ENCODE measurements around the gene NRG2. TPM values are rescaled to one million over a fixed set of nuclear protein-coding genes. Genes with fewer than 3 reads are reported as not detected.

NRG2 gene
- total RNA-seq, 1 experiment from 2014 or later, result 0.06 TPM

DNA sequence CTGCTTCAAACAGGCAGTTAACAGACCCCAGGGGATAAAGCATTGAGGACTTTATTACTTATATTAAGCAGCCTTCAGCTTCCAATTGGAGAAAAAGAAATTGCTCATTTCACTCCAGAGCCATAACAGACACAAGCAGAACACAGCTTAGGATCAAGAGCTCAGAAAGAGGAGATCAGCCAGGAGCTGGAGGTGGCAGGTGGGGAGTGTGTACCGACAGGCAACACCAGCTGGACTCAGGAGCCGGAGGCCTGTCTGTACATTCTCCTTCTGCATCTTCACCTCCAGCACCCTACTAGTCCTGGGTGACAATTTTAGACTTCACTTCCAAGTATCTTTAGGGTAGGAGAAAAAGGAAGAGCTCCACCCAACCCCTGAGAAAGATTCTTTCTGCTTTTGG is 35.8 kb downstream of the NRG2 start:
- DNase-seq, result no peak
- peaks cover 6% of the 10 kb centered on the region for H3K27me3 ChIP-seq
- H3K36me3 ChIP-seq, result no peaks in the 10 kb centered on the region
- H3K4me1 ChIP-seq, result no peaks in the 10 kb centered on the region
- no peak overlapping the region for H3K27ac ChIP-seq
- no peak overlapping the region for H3K4me3 ChIP-seq
- no peaks in the 10 kb centered on the region for H3K9me3 ChIP-seq (replicated peaks)

DNA sequence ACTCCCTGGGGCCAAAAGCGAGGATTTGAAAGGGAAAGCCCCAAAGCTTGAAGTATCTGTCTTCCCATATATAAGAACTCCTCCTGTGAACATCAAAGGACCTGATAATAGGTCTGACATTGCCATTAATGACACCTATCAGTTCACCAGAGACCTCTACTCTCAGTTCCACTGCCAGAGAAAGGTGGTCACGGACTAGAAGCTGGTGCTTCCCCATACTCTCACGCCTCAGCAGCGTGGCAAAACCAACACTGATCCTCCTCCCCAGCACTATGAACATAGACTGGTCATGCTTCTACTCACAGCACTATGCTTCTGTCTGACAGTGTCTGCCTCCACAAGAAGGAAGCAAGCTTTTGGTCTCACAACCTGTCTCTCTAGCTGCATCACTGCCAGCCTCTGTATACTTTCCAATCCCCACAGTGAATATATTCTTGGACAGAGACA is 37.9 kb downstream of the NRG2 start:
- H3K9me3 ChIP-seq (replicated peaks), result no peaks in the 10 kb centered on the region
- DNase-seq, result no peak
- H3K36me3 ChIP-seq, result no peaks in the 10 kb centered on the region
- no peak overlapping the region for H3K4me3 ChIP-seq
- H3K27ac ChIP-seq, result no peak overlapping the region
- no peaks in the 10 kb centered on the region for H3K4me1 ChIP-seq
- peaks cover 10% of the 10 kb centered on the region for H3K27me3 ChIP-seq

GRCh38 chr5:140004174-140004573 is 38.9 kb downstream of the NRG2 start:
- H3K27me3 ChIP-seq, result peaks cover 10% of the 10 kb centered on the region
- no peak for DNase-seq

GRCh38 chr5:140003519-140003918 is 39.6 kb downstream of the NRG2 start:
- H3K9me3 ChIP-seq (replicated peaks), result no peaks in the 10 kb centered on the region
- H3K4me1 ChIP-seq, result no peaks in the 10 kb centered on the region
- peaks cover 10% of the 10 kb centered on the region for H3K27me3 ChIP-seq
- DNase-seq, result no peak
- no peak overlapping the region for H3K4me3 ChIP-seq
- H3K36me3 ChIP-seq, result no peaks in the 10 kb centered on the region
- H3K27ac ChIP-seq, result no peak overlapping the region

More at GRCh38 chr5:140004174-140004573, 38.9 kb downstream of the NRG2 start:
- Histone ChIP-seq H3K27ac (no peak overlapping the region), H3K9me3 (replicated peaks) (no peaks in the 10 kb centered on the region), H3K36me3 (no peaks in the 10 kb centered on the region), H3K4me3 (no peak overlapping the region), H3K4me1 (no peaks in the 10 kb centered on the region)

GRCh38 chr5:140000332-140000731 is 42.8 kb downstream of the NRG2 start:
- Histone ChIP-seq H3K27me3 (peaks cover 16% of the 10 kb centered on the region; the same call in 1 of the 2 replicates), H3K9me3 (replicated peaks) (no peaks in the 10 kb centered on the region), H3K4me3 (no peak overlapping the region), H3K4me1 (no peaks in the 10 kb centered on the region), H3K36me3 (no peaks in the 10 kb centered on the region), H3K27ac (no peak overlapping the region)
- no peak for DNase-seq

DNA sequence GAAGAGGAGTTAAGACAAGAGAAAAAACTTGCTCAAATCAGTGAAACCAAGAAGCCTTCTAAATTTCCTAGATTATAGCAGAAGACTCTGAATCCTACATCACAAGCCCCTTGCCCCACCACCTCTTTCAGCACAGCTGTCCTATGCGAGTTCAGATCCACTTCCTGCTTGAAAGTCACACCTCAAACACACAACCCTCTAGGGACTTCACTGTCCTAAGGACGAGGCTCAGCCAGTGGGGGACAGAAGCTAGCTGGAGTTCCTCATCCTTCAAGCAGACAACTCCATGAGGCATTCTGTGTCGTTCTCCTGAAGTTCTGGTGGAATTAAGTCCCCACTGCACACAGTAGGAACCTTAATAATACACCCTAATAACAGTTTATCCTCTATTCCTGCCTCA is 44.3 kb downstream of the NRG2 start:
- no peak for DNase-seq

GRCh38 chr5:139997276-139997675 is 45.8 kb downstream of the NRG2 start:
- H3K27me3 ChIP-seq, result peaks cover 14% of the 10 kb centered on the region; the same call in 1 of the 2 replicates

More for the DNA sequence above, 44.3 kb downstream of the NRG2 start:
- H3K36me3 ChIP-seq, result no peaks in the 10 kb centered on the region
- no peak overlapping the region for H3K4me3 ChIP-seq
- no peaks in the 10 kb centered on the region for H3K9me3 ChIP-seq (replicated peaks)
- H3K4me1 ChIP-seq, result no peaks in the 10 kb centered on the region
- peaks cover 16% of the 10 kb centered on the region; the same call in 1 of the 2 replicates for H3K27me3 ChIP-seq
- H3K27ac ChIP-seq, result no peak overlapping the region

DNA sequence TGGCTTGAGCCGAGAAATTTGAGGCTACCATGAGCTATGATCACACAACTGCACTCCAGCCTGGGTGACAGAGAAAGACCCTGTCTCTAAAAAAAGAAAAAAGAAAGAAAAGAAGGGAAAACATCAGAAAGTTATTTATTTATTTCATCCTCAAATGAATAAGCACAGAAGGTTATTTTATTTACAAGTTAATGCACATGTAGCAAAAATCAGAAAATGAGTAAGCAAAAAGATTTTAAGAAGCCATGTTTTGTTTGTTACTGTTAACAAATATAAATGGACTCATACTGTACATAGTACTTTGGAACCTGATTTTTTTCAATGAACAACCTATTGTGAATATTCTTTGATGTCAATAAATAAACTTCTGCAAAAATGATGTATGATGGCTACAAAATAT is 47.2 kb downstream of the NRG2 start:
- no peak for DNase-seq
- no peaks in the 10 kb centered on the region for H3K36me3 ChIP-seq
- no peak overlapping the region for H3K4me3 ChIP-seq
- H3K27me3 ChIP-seq, result peaks cover 19% of the 10 kb centered on the region; the same call in 1 of the 2 replicates
- no peak overlapping the region for H3K27ac ChIP-seq
- H3K9me3 ChIP-seq (replicated peaks), result no peaks in the 10 kb centered on the region
- no peaks in the 10 kb centered on the region for H3K4me1 ChIP-seq

More at GRCh38 chr5:139997276-139997675, 45.8 kb downstream of the NRG2 start:
- Histone ChIP-seq H3K9me3 (replicated peaks) (no peaks in the 10 kb centered on the region), H3K27ac (no peak overlapping the region), H3K4me1 (no peaks in the 10 kb centered on the region), H3K36me3 (no peaks in the 10 kb centered on the region), H3K4me3 (no peak overlapping the region)
- DNase-seq, result no peak

DNA sequence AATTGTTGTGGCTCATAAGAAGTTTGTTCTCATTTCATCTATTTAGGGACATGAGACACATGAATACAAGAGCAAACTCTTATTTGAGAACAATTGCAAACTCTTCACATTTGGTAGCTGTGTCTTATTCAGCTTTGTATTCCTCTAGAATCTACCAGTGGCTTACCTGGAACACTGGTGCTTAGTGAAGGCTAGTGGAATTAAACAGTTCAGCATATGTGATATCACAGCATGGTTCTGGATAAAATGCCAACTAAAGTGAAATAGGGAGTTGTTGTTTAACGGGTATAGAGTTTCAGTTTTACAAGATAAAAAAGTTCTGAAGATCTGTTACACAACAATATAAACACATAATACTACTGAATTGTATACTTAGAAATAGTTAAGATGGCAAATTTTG is 48.9 kb downstream of the NRG2 start:
- DNase-seq, result no peak
- Histone ChIP-seq H3K4me3 (no peak overlapping the region), H3K27me3 (peaks cover 17% of the 10 kb centered on the region; the same call in 1 of the 2 replicates)

GRCh38 chr5:139985733-139986132 is 57.4 kb downstream of the NRG2 start:
- no peaks in the 10 kb centered on the region for H3K36me3 ChIP-seq
- DNase-seq, result peak in 1 of 2 experiments; percentile 12

More for the DNA sequence above, 48.9 kb downstream of the NRG2 start:
- Histone ChIP-seq H3K4me1 (no peaks in the 10 kb centered on the region), H3K9me3 (replicated peaks) (no peaks in the 10 kb centered on the region), H3K27ac (no peak overlapping the region), H3K36me3 (no peaks in the 10 kb centered on the region)

GRCh38 chr5:139985290-139985689 is 57.8 kb downstream of the NRG2 start:
- no peaks in the 10 kb centered on the region for H3K36me3 ChIP-seq
- no peak for DNase-seq
- H3K4me3 ChIP-seq, result no peak overlapping the region
- H3K4me1 ChIP-seq, result no peaks in the 10 kb centered on the region
- peaks cover 10% of the 10 kb centered on the region; the same call in 1 of the 2 replicates for H3K27me3 ChIP-seq
- no peak overlapping the region for H3K27ac ChIP-seq
- no peaks in the 10 kb centered on the region for H3K9me3 ChIP-seq (replicated peaks)

More at GRCh38 chr5:139985733-139986132, 57.4 kb downstream of the NRG2 start:
- no peaks in the 10 kb centered on the region for H3K4me1 ChIP-seq
- no peak overlapping the region for H3K27ac ChIP-seq
- H3K4me3 ChIP-seq, result no peak overlapping the region
- H3K9me3 ChIP-seq (replicated peaks), result no peaks in the 10 kb centered on the region
- peaks cover 10% of the 10 kb centered on the region; the same call in 1 of the 2 replicates for H3K27me3 ChIP-seq

DNA sequence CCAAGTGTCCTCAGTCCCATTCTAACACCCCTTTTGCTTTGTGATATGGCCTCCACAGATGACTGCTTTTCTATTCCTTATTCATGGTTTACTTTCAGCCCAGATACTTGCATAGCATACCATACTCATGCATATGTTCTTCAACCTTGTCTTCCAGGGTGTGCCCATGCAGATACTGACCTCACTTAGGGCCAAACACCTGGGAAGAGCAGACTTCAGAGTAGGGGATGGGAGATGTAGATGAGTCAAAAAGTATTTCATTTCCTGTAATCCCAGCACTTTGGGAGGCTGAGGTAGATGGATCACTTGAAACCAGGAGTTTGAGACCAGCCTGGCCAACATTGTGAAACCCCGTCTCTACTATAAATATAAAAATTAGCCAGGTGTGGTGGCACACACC is 58.3 kb downstream of the NRG2 start:
- H3K4me3 ChIP-seq, result no peak overlapping the region
- H3K27me3 ChIP-seq, result peaks cover 10% of the 10 kb centered on the region; the same call in 1 of the 2 replicates
- no peaks in the 10 kb centered on the region for H3K4me1 ChIP-seq
- H3K27ac ChIP-seq, result no peak overlapping the region
- DNase-seq, result no peak
- no peaks in the 10 kb centered on the region for H3K9me3 ChIP-seq (replicated peaks)
- H3K36me3 ChIP-seq, result no peaks in the 10 kb centered on the region

GRCh38 chr5:139982975-139983240 is 60.2 kb downstream of the NRG2 start:
- H3K27ac ChIP-seq, result no peak overlapping the region

GRCh38 chr5:139982157-139982974 is 60.7 kb downstream of the NRG2 start:
- peaks cover 10% of the 10 kb centered on the region; the same call in 1 of the 2 replicates for H3K27me3 ChIP-seq
- H3K4me3 ChIP-seq, result no peak overlapping the region
- DNase-seq, result peak in 1 of 2 experiments; percentile 25
- H3K4me1 ChIP-seq, result no peaks in the 10 kb centered on the region
- no peaks in the 10 kb centered on the region for H3K36me3 ChIP-seq
- peaks cover 5% of the 10 kb centered on the region; the same call in 1 of the 2 replicates for H3K9me3 ChIP-seq (replicated peaks)
- no peak overlapping the region for H3K27ac ChIP-seq

More at GRCh38 chr5:139982975-139983240, 60.2 kb downstream of the NRG2 start:
- H3K4me3 ChIP-seq, result no peak overlapping the region
- no peaks in the 10 kb centered on the region for H3K4me1 ChIP-seq
- peaks cover 4% of the 10 kb centered on the region; the same call in 1 of the 2 replicates for H3K9me3 ChIP-seq (replicated peaks)
- no peaks in the 10 kb centered on the region for H3K36me3 ChIP-seq
- DNase-seq, result no peak
- H3K27me3 ChIP-seq, result peaks cover 10% of the 10 kb centered on the region; the same call in 1 of the 2 replicates

DNA sequence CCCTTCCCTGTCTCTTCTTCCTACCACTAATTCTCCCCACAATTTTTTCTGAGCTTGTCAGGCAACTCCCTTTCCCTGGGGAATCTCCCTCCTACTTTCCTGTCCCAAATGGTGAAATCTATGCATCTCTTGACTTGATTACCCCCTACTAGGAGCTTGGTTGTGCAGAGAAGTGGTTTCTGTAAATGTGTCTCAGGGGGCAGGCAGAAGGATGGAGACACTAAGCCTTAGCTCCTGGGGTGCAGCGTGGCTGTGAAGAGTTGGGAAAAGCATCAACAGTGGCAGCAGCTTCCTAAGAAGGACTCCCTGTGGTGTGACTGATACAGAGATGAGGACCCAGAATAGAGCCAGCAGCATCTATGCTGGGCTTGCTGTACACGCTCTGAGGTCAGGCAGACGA is 62.3 kb downstream of the NRG2 start:
- no peak overlapping the region for H3K4me3 ChIP-seq
- no peak for DNase-seq
- no peak overlapping the region for H3K27ac ChIP-seq
- H3K36me3 ChIP-seq, result no peaks in the 10 kb centered on the region
- peaks cover 10% of the 10 kb centered on the region; the same call in 1 of the 2 replicates for H3K27me3 ChIP-seq
- no peaks in the 10 kb centered on the region for H3K4me1 ChIP-seq
- peaks cover 5% of the 10 kb centered on the region; the same call in 1 of the 2 replicates for H3K9me3 ChIP-seq (replicated peaks)
